Pancreas (tissue), 10 donors: ENCODE measurements around the gene ACOXL. TPM values are rescaled to one million over a fixed set of nuclear protein-coding genes. Genes with fewer than 3 reads are reported as not detected.
A peak's percentile ranks its signal among the peaks of the same experiment; 100 is the strongest.

ENCODE experiments used
- ATAC-seq, 4 donors: fragments of 200-7000 bp; cut with Tn5 transposase; one replicate each; pipeline versions ENCODE4 v1.8.0 to v1.9.1; 2020; ENCODE audit warnings: mild to moderate bottlenecking in 4 of 4, moderate library complexity in 4 of 4
- DNase-seq, 6 donors: peaks; one replicate each; pipeline ENCODE4 v3.0.0-alpha.2; 2020
- FAIRE-seq: peaks from 2 replicates; lab custom pipeline; 2012; peaks lifted over from hg19 to GRCh38; lab: Jason Lieb, UNC
- H3K27ac ChIP-seq, 4 donors: fragments of 200-600 bp; sonication (generic); 1 replicate in 3 of 4; 2 replicates in 1 of 4; pipeline versions ENCODE4 v1.5.0 to v1.8.0; 2020
- H3K27me3 ChIP-seq, 4 donors: fragments of 200-600 bp; one replicate each; pipeline ENCODE4 v1.8.0; 2021
- H3K36me3 ChIP-seq, 3 donors: fragments of 200-600 bp; sonication (generic) in 1 of 3; one replicate each; pipeline versions ENCODE4 v1.5.0 to v1.8.0; 2020 to 2021
- H3K4me1 ChIP-seq, 3 donors: fragments of 200-600 bp; one replicate each; pipeline ENCODE4 v1.8.0; 2021
- H3K4me3 ChIP-seq, 4 donors: fragments of 200-600 bp; sonication (generic) in 2 of 4; one replicate each; pipeline versions ENCODE4 v1.5.0 to v1.8.0; 2020 to 2021
- H3K9me3 ChIP-seq, 4 donors: fragments of 200-600 bp; one replicate each; pipeline ENCODE4 v1.8.0; 2021
- WGBS, 2 donors: extraction: QIAGEN DNeasy Blood & Tissue Kit; methylation state at CpG; one replicate each; pipeline ENCODE4 v1.1.7; 2013; 5-methylcytosine and 5-hydroxymethylcytosine counted together
- intact Hi-C, 3 donors: fragments of 100-400 bp; cut with DNase I; formaldehyde crosslinking; loops; one replicate each; pipeline versions ENCODE4 v1.11.1 to v1.14.2; 2022
- polyA plus RNA-seq, 2 donors: library from polyadenylated mRNA; stranded (reverse); fragments of 200-250 nt; gene quantifications; one replicate each; pipeline ENCODE4 v1.2.3, GENCODE V29; 2013
- total RNA-seq, 6 donors: library from RNA; stranded (reverse); fragmentation: NEBNext Ultra II Directional in 4 of 6; extraction: Animal tissue kit (Norgen Biotek cat#: 25700) in 4 of 6; gene quantifications; one replicate each; pipeline versions ENCODE4 v1.2.1 to v1.2.4, GENCODE V29; 2021 to 2023
- TF ChIP-seq, protein P1 (sequence below), 4 donors: fragments of 200-600 bp; sonication (generic) in 3 of 4; IDR thresholded peaks; one replicate each; pipeline versions ENCODE4 v1.5.0 to v1.8.0; 2021; ENCODE audit warnings: antibody characterized with exemption in 4 of 4
- donor health status: healthy with polysubstance abuse.
- donor health status: DM: no; HTN: no; CAD: no; lungs with moderate emphysema.
- donor health status: DM: no; HTN: no; CAD: no.
- donor health status: control.
- donor health status: control.
- donor health status: Bipolar disorder and iron deficiency.
- donor health status: DM: yes; HTN: yes; CAD: no.
- donor health status: DM: no; HTN: no; CAD: no.
- donor health status: DM: no; HTN: no; CAD: no.
- donor health status: DM: yes; HTN: yes; CAD: no.

The ACOXL gene
- total and polyA plus RNA-seq, 8 donors = 0.06 to 0.75 (median 0.21) TPM; not detected in 2

DNA sequence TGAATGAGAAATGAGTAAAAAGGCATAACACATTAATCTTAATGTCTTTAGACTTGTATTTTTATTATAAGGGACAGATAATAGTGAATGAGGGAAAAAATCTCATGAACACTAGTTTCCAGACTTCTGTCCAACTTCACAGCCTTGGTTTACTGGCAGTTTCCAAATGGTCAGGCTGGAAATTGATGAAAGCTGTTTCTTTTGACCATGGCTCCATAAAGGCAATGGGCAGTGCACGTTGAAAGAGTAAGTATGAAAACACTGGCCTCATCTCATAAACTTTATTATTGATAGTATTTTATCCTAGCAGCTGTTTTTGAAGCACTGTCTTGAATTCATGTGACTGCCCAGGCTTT lies 411.4 kb downstream of the ACOXL start:
- 85 to 88% methylated on average over 1 of the region's 1 CpG for WGBS, 2 donors

DNA sequence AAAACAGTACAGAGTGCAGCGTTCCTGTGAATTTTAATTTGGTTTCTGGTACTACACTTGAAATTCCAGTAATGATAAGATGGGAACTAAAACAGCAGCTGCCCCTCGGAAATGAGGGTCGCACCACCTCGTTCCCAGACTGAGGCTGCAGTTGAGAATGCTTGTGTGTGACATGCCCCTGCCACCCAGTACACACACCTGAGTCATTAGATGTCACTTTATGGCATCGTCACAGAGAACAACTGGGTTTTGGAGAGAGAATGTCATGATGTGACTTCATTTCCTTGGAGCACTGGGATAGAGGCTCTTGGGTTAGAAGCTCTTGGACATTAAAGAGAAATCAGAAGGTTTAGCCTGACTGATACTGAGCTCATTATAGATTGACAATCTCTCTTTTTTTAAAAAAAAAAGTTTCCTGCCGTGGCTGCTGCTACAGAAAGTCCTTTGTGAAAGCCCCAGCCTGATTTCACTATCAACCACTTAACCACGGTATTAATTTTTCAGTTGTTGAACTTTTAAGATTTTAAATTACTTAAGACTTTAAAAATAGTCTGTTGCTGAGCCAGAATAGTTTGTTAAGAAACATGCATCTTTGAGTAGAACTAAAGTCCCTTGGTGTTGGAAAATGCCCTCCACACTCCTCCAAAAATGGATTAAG lies 412.9 kb downstream of the ACOXL start:
- Histone ChIP-seq H3K4me3 (no peak overlapping the region), H3K9me3 (no peaks in the 10 kb centered on the region), H3K27me3 (no peaks in the 10 kb centered on the region), H3K4me1 (peaks cover 0 to under 1% (median 0%) of the 10 kb centered on the region in 3 donors), H3K36me3 (peaks cover 0 to 4% (median 0%) of the 10 kb centered on the region in 3 donors), H3K27ac (no peak overlapping the region)
- TF ChIP-seq, protein P1, sequence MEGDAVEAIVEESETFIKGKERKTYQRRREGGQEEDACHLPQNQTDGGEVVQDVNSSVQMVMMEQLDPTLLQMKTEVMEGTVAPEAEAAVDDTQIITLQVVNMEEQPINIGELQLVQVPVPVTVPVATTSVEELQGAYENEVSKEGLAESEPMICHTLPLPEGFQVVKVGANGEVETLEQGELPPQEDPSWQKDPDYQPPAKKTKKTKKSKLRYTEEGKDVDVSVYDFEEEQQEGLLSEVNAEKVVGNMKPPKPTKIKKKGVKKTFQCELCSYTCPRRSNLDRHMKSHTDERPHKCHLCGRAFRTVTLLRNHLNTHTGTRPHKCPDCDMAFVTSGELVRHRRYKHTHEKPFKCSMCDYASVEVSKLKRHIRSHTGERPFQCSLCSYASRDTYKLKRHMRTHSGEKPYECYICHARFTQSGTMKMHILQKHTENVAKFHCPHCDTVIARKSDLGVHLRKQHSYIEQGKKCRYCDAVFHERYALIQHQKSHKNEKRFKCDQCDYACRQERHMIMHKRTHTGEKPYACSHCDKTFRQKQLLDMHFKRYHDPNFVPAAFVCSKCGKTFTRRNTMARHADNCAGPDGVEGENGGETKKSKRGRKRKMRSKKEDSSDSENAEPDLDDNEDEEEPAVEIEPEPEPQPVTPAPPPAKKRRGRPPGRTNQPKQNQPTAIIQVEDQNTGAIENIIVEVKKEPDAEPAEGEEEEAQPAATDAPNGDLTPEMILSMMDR (IDR thresholded peaks at IDR 0.05) = no peak
- no peak for ATAC-seq
- intact Hi-C loops = no loop called here
- no peak for DNase-seq
- 73 to 76% methylated on average over 7 of the region's 7 CpGs for WGBS, 2 donors
- FAIRE-seq = no peak

More for the DNA sequence above, 411.4 kb downstream of the ACOXL start:
- no peaks in the 10 kb centered on the region for H3K9me3 ChIP-seq
- ATAC-seq = no peak
- no peaks in the 10 kb centered on the region for H3K27me3 ChIP-seq
- FAIRE-seq = no peak
- intact Hi-C loops = no loop called here
- H3K27ac ChIP-seq = no peak overlapping the region
- TF ChIP-seq, protein P1 (IDR thresholded peaks at IDR 0.05) = no peak
- H3K4me3 ChIP-seq = no peak overlapping the region
- peaks cover 0 to 10% (median 8%) of the 10 kb centered on the region in 3 donors for H3K4me1 ChIP-seq
- peaks cover 0 to 4% (median 0%) of the 10 kb centered on the region in 3 donors for H3K36me3 ChIP-seq
- no peak for DNase-seq

DNA sequence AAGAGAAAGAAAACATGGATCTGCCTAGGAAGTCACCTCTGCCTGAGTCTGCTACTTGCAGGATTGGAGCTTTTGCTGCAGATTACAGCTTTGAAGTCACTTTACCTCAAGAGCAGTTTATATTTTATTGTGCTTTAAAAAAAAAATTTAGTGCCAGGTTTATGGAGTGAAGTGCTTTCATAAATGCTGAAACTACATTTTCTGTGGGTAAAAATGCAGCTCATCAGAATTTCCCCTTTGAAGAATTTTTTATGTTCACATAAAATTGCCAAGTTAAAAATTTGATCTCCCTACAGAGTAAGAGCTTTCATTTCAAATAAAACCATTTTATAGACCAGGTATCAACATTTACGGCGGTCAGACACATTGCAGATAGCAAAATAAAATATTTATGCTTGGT lies 413.6 kb downstream of the ACOXL start:
- FAIRE-seq = no peak
- no peak for DNase-seq
- Histone ChIP-seq H3K4me1 (no peaks in the 10 kb centered on the region), H3K36me3 (peaks cover 0 to 4% (median 0%) of the 10 kb centered on the region in 3 donors), H3K27me3 (no peaks in the 10 kb centered on the region), H3K9me3 (no peaks in the 10 kb centered on the region), H3K27ac (no peak overlapping the region), H3K4me3 (no peak overlapping the region)
- WGBS, 2 donors = 67 to 72% methylated on average over 2 of the region's 2 CpGs
- TF ChIP-seq, protein P1 (IDR thresholded peaks at IDR 0.05) = no peak
- intact Hi-C loops = no loop called here
- no peak for ATAC-seq

DNA sequence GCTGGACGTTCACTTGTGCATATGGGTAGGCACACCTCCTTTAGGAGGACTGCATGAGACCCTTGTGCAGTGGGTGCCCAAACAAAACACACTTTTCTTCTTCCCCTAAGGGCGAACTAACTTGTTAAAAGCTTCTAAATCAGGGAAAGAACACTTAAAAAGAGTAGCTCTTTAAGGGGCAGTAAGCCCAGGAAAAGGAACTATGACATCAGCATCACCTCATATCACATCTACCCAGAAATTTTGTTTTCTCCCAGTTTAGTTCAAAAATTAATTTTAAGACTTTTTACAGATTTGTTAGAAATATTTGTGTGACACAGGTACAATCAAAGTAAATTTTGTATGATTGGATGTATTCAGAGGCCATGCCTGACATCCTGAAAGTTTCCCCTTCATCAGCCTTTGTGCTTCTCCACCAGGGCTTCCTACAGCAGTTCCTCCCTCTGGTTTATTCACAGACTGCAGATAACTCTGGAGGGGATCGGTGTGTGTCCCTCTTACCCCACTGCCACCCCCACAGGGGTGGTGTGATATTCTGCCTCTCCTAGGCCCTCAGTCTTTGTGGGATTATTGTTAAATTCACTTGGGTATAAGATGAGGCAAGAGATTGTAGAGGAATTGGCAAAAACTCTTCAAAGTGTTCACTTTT lies 416.0 kb downstream of the ACOXL start:
- 86 to 87% methylated on average over 3 of the region's 3 CpGs for WGBS, 2 donors
- ATAC-seq = no peak
- intact Hi-C loops = no loop called here
- DNase-seq = no peak
- H3K27ac ChIP-seq = no peak overlapping the region
- TF ChIP-seq, protein P1 (IDR thresholded peaks at IDR 0.05) = no peak
- no peaks in the 10 kb centered on the region for H3K4me1 ChIP-seq
- peaks cover 0 to 9% (median 0%) of the 10 kb centered on the region in 3 donors for H3K36me3 ChIP-seq
- H3K27me3 ChIP-seq = no peaks in the 10 kb centered on the region
- H3K9me3 ChIP-seq = no peaks in the 10 kb centered on the region
- FAIRE-seq = no peak
- no peak overlapping the region for H3K4me3 ChIP-seq

DNA sequence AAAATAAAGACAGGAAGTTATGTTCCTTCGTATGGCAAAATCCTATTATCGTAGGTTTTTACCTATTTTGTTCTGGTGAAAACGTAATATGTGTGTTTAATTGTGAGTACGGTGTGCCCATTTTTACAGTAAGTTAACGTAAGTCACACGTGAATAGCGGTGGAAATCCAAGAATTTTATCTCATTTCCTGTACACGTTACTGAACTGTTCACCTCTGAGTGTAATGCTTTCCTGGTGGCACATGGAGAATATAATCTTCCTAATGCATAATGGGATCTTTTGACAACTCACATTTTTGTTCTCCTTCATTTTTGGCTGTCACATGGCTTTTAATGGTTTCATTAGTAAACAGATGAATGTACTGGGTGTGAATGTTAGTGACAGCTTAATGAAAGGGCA lies 416.6 kb downstream of the ACOXL start:
- no peak overlapping the region for H3K4me3 ChIP-seq
- ATAC-seq (peak in 1 of 4 donors; percentile 34), FAIRE-seq (no peak), DNase-seq (no peak)
- H3K36me3 ChIP-seq = peaks cover 0 to 9% (median 0%) of the 10 kb centered on the region in 3 donors
- H3K4me1 ChIP-seq = no peaks in the 10 kb centered on the region
- TF ChIP-seq, protein P1 (IDR thresholded peaks at IDR 0.05) = no peak
- 83 to 85% methylated on average over 8 of the region's 8 CpGs for WGBS, 2 donors
- H3K27me3 ChIP-seq = no peaks in the 10 kb centered on the region
- intact Hi-C loops = no loop called here
- H3K27ac ChIP-seq = no peak overlapping the region
- no peaks in the 10 kb centered on the region for H3K9me3 ChIP-seq
